ENCODE results near the gene MR1. TPM values are rescaled to one million over a fixed set of nuclear protein-coding genes. Genes with fewer than 3 reads are reported as not detected.

Gene MR1
- total and polyA plus RNA-seq, 2 of the 13 experiments (the other 11 are each of a cell fraction or from before 2014, with no cell fraction given), result 7.7 to 10.4 TPM

GRCh38 chr1:180997843-180998504 is 35.8 kb upstream of the MR1 start:
- intact Hi-C loops (cut with micrococcal nuclease; ENCODE audit: unreplicated experiment) (no loop called here), in situ Hi-C loops (cut with HindIII; ENCODE audit: extremely low pct_ligation_motif_present, low pct_unique_long_range_greater_than_20kb) (no loop called here)
- DNase-seq (ENCODE audit: low spot score) (no peak), ATAC-seq (no peak), FAIRE-seq (no peak)
- TF ChIP-seq KDM4B (CRISPR knock-in tag; IDR thresholded peaks at IDR 0.05), result no peak
- no peak overlapping the region for H2AFZ ChIP-seq (ENCODE audit: low read length)
- H3K9ac ChIP-seq (ENCODE audit: insufficient read depth, low read depth, low read length), result no peak overlapping the region
- H3K27me3 ChIP-seq (ENCODE audit: control insufficient read depth in 1 of 2, insufficient read depth in 2 of 2, low read length in 2 of 2), result no peaks in the 10 kb centered on the region
- H3K27ac ChIP-seq (ENCODE audit: extremely low read length, insufficient read depth, low read length), result no peak overlapping the region
- ChIA-PET CTCF (ENCODE audit: low intra/inter-chr PET ratio, low total read pairs) (no interaction called here), POLR2A (no interaction called here)
- no peak overlapping the region for H3K4me2 ChIP-seq (ENCODE audit: low read depth, low read length)
- peaks cover 7% of the 10 kb centered on the region for H3K4me1 ChIP-seq (ENCODE audit: insufficient read depth, low read length)
- no peaks in the 10 kb centered on the region for H3K79me2 ChIP-seq (ENCODE audit: insufficient read depth, low read length)
- WGBS (ENCODE audit: low lambda C conversion rate), result over 99% methylated on average over 4 of the region's 4 CpGs
- peaks cover 4 to 32% of the 10 kb centered on the region in 2 experiments for H3K36me3 ChIP-seq (replicated peaks in 1 of 2; ENCODE audit: control insufficient read depth in 1 of 2, insufficient read depth in 2 of 2, low read length in 2 of 2)
- H4K20me1 ChIP-seq (ENCODE audit: insufficient read depth, low read length), result no peaks in the 10 kb centered on the region; the same call in 1 of the 2 replicates
- no peaks in the 10 kb centered on the region for H3K9me3 ChIP-seq (ENCODE audit: low read length)
- no TSS peak for BruUV-seq (replicated peaks)
- H3K4me3 ChIP-seq (replicated peaks in 1 of 3; ENCODE audit: insufficient read depth in 1 of 3, low read depth in 2 of 3, low read length in 3 of 3), result no peak overlapping the region

- H4K20me1 ChIP-seq (ENCODE audit: insufficient read depth, low read length), result no peaks in the 10 kb centered on the region; the same call in 1 of the 2 replicates
- POLR2A ChIA-PET, result no interaction called here
- CTCF ChIA-PET (ENCODE audit: low intra/inter-chr PET ratio, low total read pairs), result no interaction called here
- WGBS (ENCODE audit: low lambda C conversion rate), result 98% methylated on average over 7 of the region's 7 CpGs
- ATAC-seq (no peak), FAIRE-seq (no peak), DNase-seq (ENCODE audit: low spot score) (no peak)
- no peaks in the 10 kb centered on the region for H3K9me3 ChIP-seq (ENCODE audit: low read length)
- peaks cover 9 to 47% of the 10 kb centered on the region in 2 experiments for H3K36me3 ChIP-seq (replicated peaks in 1 of 2; ENCODE audit: control insufficient read depth in 1 of 2, insufficient read depth in 2 of 2, low read length in 2 of 2)
- no TSS peak for BruUV-seq (replicated peaks)
- H3K27ac ChIP-seq (ENCODE audit: extremely low read length, insufficient read depth, low read length), result no peak overlapping the region
- no peak overlapping the region for H3K9ac ChIP-seq (ENCODE audit: insufficient read depth, low read depth, low read length)
- in situ Hi-C loops (cut with HindIII; ENCODE audit: extremely low pct_ligation_motif_present, low pct_unique_long_range_greater_than_20kb) (no loop called here), intact Hi-C loops (cut with micrococcal nuclease; ENCODE audit: unreplicated experiment) (no loop called here)
- peaks cover 3% of the 10 kb centered on the region for H3K79me2 ChIP-seq (ENCODE audit: insufficient read depth, low read length)
- H3K27me3 ChIP-seq (ENCODE audit: control insufficient read depth in 1 of 2, insufficient read depth in 2 of 2, low read length in 2 of 2), result no peaks in the 10 kb centered on the region
- H3K4me2 ChIP-seq (ENCODE audit: low read depth, low read length), result no peak overlapping the region
- peaks cover 16% of the 10 kb centered on the region for H3K4me1 ChIP-seq (ENCODE audit: insufficient read depth, low read length)
- H3K4me3 ChIP-seq (replicated peaks in 1 of 3; ENCODE audit: insufficient read depth in 1 of 3, low read depth in 2 of 3, low read length in 3 of 3), result no peak overlapping the region
- TF ChIP-seq MAX (IDR thresholded peaks at IDR 0.05), result no peak
- no peak for TF ChIP-seq MED13 (CRISPR knock-in tag; IDR thresholded peaks at IDR 0.05)
- no peak for TF ChIP-seq MAF1 (CRISPR knock-in tag; IDR thresholded peaks at IDR 0.05; ENCODE audit: borderline replicate concordance)
- no peak for TF ChIP-seq MEIS2 (CRISPR knock-in tag; IDR thresholded peaks at IDR 0.05)
- TF ChIP-seq ELF3 (CRISPR knock-in tag; IDR thresholded peaks at IDR 0.05), result no peak
- no peak for TF ChIP-seq EED (CRISPR knock-in tag; IDR thresholded peaks at IDR 0.05)
- TF ChIP-seq MXD1 (CRISPR knock-in tag; IDR thresholded peaks at IDR 0.05), result no peak
- no peak for TF ChIP-seq MLXIP (CRISPR knock-in tag; IDR thresholded peaks at IDR 0.05; ENCODE audit: borderline replicate concordance)
- TF ChIP-seq REL (CRISPR knock-in tag; conservative IDR thresholded peaks at IDR 0.05), result no peak
- TF ChIP-seq SYNCRIP (IDR thresholded peaks at IDR 0.05; ENCODE audit: insufficient read depth, low read depth, low read length), result no peak
- no peak overlapping the region for H2AFZ ChIP-seq (ENCODE audit: low read length)
These were observed 32.5 kb upstream of the MR1 start for GRCh38 chr1:181001091-181001780.
